ENCODE data around the gene ZNF784. TPM values are rescaled to one million over a fixed set of nuclear protein-coding genes. Genes with fewer than 3 reads are reported as not detected.

ZNF784 gene
- total and polyA plus RNA-seq, 9 of the 15 experiments (the other 6 are each of a cell fraction or from before 2014, with no cell fraction given), result 0.14 to 6.1 (median 2.1) TPM

- no peak for TF ChIP-seq E2F3 (CRISPR knock-in tag; IDR thresholded peaks at IDR 0.05)
- TF ChIP-seq NR1H2 (CRISPR knock-in tag; IDR thresholded peaks at IDR 0.05), result 0 out of 2 replicates have a peak, but pooled peaks have one; percentile 7
- TF ChIP-seq, protein P1, sequence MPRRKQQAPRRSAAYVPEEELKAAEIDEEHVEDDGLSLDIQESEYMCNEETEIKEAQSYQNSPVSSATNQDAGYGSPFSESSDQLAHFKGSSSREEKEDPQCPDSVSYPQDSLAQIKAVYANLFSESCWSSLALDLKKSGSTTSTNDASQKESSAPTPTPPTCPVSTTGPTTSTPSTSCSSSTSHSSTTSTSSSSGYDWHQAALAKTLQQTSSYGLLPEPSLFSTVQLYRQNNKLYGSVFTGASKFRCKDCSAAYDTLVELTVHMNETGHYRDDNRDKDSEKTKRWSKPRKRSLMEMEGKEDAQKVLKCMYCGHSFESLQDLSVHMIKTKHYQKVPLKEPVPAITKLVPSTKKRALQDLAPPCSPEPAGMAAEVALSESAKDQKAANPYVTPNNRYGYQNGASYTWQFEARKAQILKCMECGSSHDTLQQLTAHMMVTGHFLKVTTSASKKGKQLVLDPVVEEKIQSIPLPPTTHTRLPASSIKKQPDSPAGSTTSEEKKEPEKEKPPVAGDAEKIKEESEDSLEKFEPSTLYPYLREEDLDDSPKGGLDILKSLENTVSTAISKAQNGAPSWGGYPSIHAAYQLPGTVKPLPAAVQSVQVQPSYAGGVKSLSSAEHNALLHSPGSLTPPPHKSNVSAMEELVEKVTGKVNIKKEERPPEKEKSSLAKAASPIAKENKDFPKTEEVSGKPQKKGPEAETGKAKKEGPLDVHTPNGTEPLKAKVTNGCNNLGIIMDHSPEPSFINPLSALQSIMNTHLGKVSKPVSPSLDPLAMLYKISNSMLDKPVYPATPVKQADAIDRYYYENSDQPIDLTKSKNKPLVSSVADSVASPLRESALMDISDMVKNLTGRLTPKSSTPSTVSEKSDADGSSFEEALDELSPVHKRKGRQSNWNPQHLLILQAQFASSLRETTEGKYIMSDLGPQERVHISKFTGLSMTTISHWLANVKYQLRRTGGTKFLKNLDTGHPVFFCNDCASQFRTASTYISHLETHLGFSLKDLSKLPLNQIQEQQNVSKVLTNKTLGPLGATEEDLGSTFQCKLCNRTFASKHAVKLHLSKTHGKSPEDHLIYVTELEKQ (CRISPR knock-in tag; IDR thresholded peaks at IDR 0.05), result no peak
Measured at GRCh38 chr19:55646889-55647731, 22.7 kb upstream of the ZNF784 start (continued).

- H3K4me3 ChIP-seq, result peak overlapping the region; percentile 94; the same call in 1 of the 2 replicates
- H3K9ac ChIP-seq (ENCODE audit: insufficient read depth in 1 of 2, low read depth in 2 of 2, low read length in 2 of 2), result peak overlapping the region in 1 of 2 experiments; percentile 98; a peak in 1 of 4 replicates
- no peaks in the 10 kb centered on the region for H3K27me3 ChIP-seq (ENCODE audit: control insufficient read depth in 2 of 2, insufficient read depth in 2 of 2, low read length in 2 of 2)
- H3K4me1 ChIP-seq (replicated peaks in 1 of 2; ENCODE audit: control insufficient read depth in 2 of 2, insufficient read depth in 2 of 2, low read length in 2 of 2), result peaks cover 37 to 73% of the 10 kb centered on the region in 2 experiments
- no peak overlapping the region for H3K4me2 ChIP-seq (ENCODE audit: insufficient read depth, low read length)
- intact Hi-C loops (cut with micrococcal nuclease), result no loop called here
- DNase-seq (ENCODE audit: extremely low read depth in 1 of 4, low spot score in 3 of 4), result no peak
- H4K20me1 ChIP-seq (replicated peaks; ENCODE audit: control insufficient read depth, insufficient read depth, low read length), result no peaks in the 10 kb centered on the region
- H3K27ac ChIP-seq (ENCODE audit: extremely low read depth, low read depth, low read length), result no peak overlapping the region
- no peak for ATAC-seq
- CTCF ChIA-PET (ENCODE audit: low intra/inter-chr PET ratio), result no interaction called here
- no peaks in the 10 kb centered on the region for H3K9me3 ChIP-seq (replicated peaks; ENCODE audit: control insufficient read depth, insufficient read depth, low read depth, low read length)
- no peak overlapping the region for H2AFZ ChIP-seq (ENCODE audit: low read depth, low read length)
- no peaks in the 10 kb centered on the region for H3K9me1 ChIP-seq (ENCODE audit: control insufficient read depth, insufficient read depth, low read length)
- TSS peak; percentile 29 for BruUV-seq (replicated peaks)
- TF ChIP-seq CREB3L1 (IDR thresholded peaks at IDR 0.05; ENCODE audit: borderline replicate concordance, low read depth), result no peak
- TF ChIP-seq DPF2 (IDR thresholded peaks at IDR 0.05), result no peak
- no peak for TF ChIP-seq ZNF764 (CRISPR knock-in tag; IDR thresholded peaks at IDR 0.05; ENCODE audit: low read depth)
- TF ChIP-seq MEF2A (IDR thresholded peaks at IDR 0.05; ENCODE audit: control insufficient read depth, low read depth, low read length), result no peak
- TF ChIP-seq, protein P2, sequence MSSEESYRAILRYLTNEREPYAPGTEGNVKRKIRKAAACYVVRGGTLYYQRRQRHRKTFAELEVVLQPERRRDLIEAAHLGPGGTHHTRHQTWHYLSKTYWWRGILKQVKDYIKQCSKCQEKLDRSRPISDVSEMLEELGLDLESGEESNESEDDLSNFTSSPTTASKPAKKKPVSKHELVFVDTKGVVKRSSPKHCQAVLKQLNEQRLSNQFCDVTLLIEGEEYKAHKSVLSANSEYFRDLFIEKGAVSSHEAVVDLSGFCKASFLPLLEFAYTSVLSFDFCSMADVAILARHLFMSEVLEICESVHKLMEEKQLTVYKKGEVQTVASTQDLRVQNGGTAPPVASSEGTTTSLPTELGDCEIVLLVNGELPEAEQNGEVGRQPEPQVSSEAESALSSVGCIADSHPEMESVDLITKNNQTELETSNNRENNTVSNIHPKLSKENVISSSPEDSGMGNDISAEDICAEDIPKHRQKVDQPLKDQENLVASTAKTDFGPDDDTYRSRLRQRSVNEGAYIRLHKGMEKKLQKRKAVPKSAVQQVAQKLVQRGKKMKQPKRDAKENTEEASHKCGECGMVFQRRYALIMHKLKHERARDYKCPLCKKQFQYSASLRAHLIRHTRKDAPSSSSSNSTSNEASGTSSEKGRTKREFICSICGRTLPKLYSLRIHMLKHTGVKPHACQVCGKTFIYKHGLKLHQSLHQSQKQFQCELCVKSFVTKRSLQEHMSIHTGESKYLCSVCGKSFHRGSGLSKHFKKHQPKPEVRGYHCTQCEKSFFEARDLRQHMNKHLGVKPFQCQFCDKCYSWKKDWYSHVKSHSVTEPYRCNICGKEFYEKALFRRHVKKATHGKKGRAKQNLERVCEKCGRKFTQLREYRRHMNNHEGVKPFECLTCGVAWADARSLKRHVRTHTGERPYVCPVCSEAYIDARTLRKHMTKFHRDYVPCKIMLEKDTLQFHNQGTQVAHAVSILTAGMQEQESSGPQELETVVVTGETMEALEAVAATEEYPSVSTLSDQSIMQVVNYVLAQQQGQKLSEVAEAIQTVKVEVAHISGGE (CRISPR knock-in tag; IDR thresholded peaks at IDR 0.05), result peak in 1 of 3 experiments; percentile 39; a peak in 1 of 6 replicates
- no peak for TF ChIP-seq U2AF2 (optimal IDR thresholded peaks at IDR 0.05; ENCODE audit: low read depth, low read length)
- in situ Hi-C loops (cut with MboI), result loop anchor here (25.0 kb wide), 2 partner anchors 508 to 667 kb away; partner anchors contain the start of genes TNNT1 and ZSCAN5A
- peaks cover 78% of the 10 kb centered on the region for H3K79me2 ChIP-seq (ENCODE audit: control insufficient read depth, insufficient read depth, low read length)
- POLR2A ChIA-PET, result interaction anchor here (0.9 to 1.2 kb wide), 2 partner anchors 9 to 26 kb away, joined by 3 to 6 read pairs; partner anchors contain the start of gene U2AF2
- 67% methylated on average over 4 of the region's 5 CpGs for WGBS (ENCODE audit: insufficient coverage, low coverage, missing lambda C conversion rate)
- no peak for FAIRE-seq
- peaks cover 29% of the 10 kb centered on the region; the same call in 2 of the 3 replicates for H3K36me3 ChIP-seq (ENCODE audit: control insufficient read depth, insufficient read depth, low read length)
Measured at GRCh38 chr19:55645512-55645881, 21.1 kb upstream of the ZNF784 start.

Measured in K562 (cell line).